ENCODE measurements around the gene CCS.
"Not testable (repeated sequence)": the region's sequence is repeated elsewhere in the genome, so short reads cannot be mapped to it uniquely, and the experiment has no call there.

CCS gene

GRCh38 chr11:66626926-66627325, 33.9 kb downstream of the CCS start:
- no peak for DNase-seq (ENCODE audit: low read depth)

GRCh38 chr11:66628061-66628603, 35.1 kb downstream of the CCS start:
- no peak for DNase-seq (ENCODE audit: low read depth)

GRCh38 chr11:66629356-66629755, 36.4 kb downstream of the CCS start:
- no peak for DNase-seq (ENCODE audit: low read depth)

GRCh38 chr11:66631883-66632282, 38.9 kb downstream of the CCS start:
- no peak for DNase-seq (ENCODE audit: low read depth)

- DNase-seq (ENCODE audit: low read depth): no peak
Measured at GRCh38 chr11:66632952-66633351, 40.0 kb downstream of the CCS start.

- no peak for DNase-seq (ENCODE audit: low read depth)
Measured at GRCh38 chr11:66636411-66636810, 43.4 kb downstream of the CCS start.

GRCh38 chr11:66637557-66638176, 44.7 kb downstream of the CCS start:
- DNase-seq (ENCODE audit: low read depth): no peak

- peak; percentile 72 for DNase-seq (ENCODE audit: low read depth)
Measured at GRCh38 chr11:66638177-66639065, 45.4 kb downstream of the CCS start, which contains the start of gene RBM4. Gene RBM4 (plus strand): TSS chr11:66638703. CDS start chr11:66639712, 1,009 bp downstream.

GRCh38 chr11:66639066-66639813, 46.3 kb downstream of the CCS start:
- no peak for DNase-seq (ENCODE audit: low read depth)

- not testable (repeated sequence) for DNase-seq (ENCODE audit: low read depth)
Measured at GRCh38 chr11:66639814-66640340, 46.9 kb downstream of the CCS start.

- no peak for DNase-seq (ENCODE audit: low read depth)
Measured at GRCh38 chr11:66641834-66642233, 48.8 kb downstream of the CCS start.

GRCh38 chr11:66643745-66644437, 50.9 kb downstream of the CCS start:
- no peak for DNase-seq (ENCODE audit: low read depth)

GRCh38 chr11:66646828-66647227, 53.8 kb downstream of the CCS start:
- DNase-seq (ENCODE audit: low read depth): no peak

- DNase-seq (ENCODE audit: low read depth): no peak
Measured at GRCh38 chr11:66649903-66650302, 56.9 kb downstream of the CCS start.

- DNase-seq (ENCODE audit: low read depth): no peak
Measured at GRCh38 chr11:66651016-66651415, 58.0 kb downstream of the CCS start.

GRCh38 chr11:66652651-66653050, 59.7 kb downstream of the CCS start:
- DNase-seq (ENCODE audit: low read depth): no peak

GRCh38 chr11:66653123-66653522, 60.1 kb downstream of the CCS start:
- no peak for DNase-seq (ENCODE audit: low read depth)
